Stimulated activated CD8-positive, alpha-beta memory T cell treated with anti-CD3 and anti-CD28 coated beads, Interleukin-15, amount 100 ng/mL, for 4 hours (primary cell): ENCODE measurements around the gene ATF6.
"Not testable (repeated sequence)": the region's sequence is repeated elsewhere in the genome, so short reads cannot be mapped to it uniquely, and the experiment has no call there.

ENCODE experiments used
- DNase-seq, 2 donors: peaks; one replicate each; pipeline ENCODE4 v3.0.0-alpha.2; 2020; ENCODE audit warnings: low read depth in 2 of 2

ATF6 gene

DNA sequence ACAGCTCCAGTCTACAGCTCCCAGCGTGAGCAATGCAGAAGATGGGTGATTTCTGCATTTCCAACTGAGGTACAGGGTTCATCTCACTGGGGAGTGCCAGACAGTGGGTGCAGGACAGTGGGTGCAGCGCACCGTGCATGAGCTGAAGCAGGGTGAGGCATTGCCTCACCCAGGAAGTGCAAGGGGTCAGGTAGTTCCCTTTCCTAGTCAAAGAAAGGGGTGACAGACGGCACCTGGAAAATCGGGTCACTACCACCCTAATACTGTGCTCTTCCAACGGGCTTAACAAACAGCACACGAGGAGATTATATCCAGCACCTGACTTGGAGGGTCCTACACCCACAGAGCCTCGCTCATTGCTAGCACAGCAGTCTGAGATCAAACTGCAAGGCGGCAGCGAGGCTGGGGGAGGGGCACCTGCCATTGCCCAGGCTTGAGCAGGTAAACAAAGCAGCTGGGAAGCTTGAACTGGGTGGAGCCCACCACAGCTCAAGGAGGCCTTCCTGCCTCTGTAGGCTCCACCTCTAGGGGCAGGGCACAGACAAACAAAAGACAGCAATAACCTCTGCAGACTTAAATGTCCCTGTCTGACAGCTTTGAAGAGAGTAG, 66.3 kb downstream of the ATF6 start:
- not testable (repeated sequence) for DNase-seq

DNA sequence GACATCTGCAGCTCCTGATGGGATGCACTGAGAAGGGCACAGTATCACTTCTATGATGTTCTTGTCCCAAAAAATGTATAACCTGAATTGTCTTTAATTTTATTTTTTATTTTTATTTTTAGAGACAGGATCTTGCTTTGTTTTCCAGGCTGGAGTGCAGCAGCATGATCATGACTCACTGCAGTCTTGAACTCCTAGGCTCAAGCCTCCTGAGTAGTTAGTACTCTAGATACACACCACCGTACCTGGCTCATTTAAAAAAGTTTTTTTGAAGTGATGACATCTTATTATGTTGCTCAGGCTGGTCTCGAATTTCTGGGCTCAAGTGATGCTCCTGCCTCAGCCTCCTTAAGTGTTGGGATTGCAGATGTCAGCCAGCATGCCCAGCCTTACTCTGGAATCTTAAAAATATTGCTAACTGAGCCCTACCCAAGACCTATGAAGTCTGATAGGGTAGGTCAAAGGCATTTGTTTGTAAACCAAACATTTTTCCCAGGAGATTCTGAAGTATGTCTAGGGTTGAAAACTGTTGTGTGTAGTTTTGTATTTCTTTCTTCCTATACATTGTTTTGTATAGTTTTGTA, 68.9 kb downstream of the ATF6 start:
- DNase-seq = no peak

DNA sequence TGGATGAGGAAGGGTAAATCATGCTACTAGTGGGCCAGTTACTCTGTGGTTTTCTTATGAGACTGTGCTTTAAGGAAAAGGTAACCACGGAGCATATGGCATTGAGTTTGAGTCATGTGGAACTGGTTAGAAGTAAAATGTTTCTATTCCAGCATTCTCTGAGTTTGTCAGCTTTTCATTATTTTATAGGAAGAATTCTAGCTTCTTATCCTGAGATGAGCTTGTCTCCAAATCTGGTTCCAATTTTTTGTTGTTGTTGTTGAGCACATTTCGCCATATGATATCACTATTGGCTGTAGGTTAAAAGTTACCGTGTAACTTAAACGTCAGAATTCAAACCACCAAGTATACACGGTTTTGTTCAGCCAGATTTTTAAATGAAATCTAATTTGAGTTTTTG, 69.9 kb downstream of the ATF6 start:
- no peak for DNase-seq

DNA sequence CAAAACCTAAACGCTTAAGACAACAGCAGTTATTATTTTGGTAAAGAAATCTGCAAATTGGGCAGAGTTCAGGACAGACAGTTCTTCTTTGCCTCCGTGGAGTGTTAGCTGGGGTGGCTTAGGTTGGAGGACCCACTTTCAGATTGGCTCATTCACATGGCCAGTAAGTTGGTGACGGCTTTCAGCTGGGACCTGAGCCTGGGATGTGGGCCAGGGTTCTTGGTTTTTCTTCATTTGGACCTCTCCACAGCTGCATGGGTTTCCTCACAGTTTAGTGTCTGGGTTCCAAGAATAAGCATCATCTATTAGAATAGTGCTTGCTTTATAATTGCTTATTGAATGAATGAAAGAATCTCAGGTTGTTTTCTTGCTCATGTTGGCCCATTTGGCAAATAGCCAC, 72.2 kb downstream of the ATF6 start:
- no peak for DNase-seq

DNA sequence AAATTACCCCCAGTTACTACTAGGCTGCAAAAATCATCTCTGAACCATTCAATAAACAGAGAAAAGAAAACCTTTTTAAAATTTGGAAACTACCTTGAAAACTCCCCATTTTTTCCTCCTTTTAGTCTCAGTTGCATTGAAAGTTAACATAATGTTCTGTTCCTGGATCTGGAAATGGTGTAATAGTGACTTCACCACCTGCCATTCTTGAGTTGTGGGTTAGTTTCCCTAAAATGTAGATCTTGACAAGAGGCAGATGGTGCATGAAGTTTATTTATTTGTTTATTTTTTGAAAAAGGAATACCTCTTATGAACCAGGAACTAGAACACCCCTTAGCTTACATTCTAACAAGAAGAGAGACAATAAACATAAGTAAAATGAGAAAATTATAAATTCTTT, 72.8 kb downstream of the ATF6 start:
- DNase-seq = no peak

DNA sequence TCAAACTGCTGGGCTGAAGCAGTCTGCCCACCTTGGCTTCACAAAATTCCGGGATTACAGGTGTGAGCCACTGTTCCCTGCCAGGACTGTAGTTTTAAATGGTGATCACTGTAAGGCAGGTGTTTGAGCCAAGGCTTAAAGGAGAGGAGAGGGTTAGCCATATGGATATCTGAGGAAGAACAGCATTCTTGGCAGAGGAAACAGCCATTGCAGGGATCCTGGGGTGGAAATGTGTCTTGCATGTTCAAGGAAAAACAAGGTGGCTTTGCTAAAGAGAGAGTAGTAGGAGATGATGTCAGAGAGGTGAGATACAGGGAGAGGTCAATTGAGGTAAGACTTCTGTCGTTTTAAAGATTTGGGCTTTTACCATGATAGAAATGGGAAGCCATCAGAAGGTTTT, 73.5 kb downstream of the ATF6 start:
- no peak for DNase-seq

DNA sequence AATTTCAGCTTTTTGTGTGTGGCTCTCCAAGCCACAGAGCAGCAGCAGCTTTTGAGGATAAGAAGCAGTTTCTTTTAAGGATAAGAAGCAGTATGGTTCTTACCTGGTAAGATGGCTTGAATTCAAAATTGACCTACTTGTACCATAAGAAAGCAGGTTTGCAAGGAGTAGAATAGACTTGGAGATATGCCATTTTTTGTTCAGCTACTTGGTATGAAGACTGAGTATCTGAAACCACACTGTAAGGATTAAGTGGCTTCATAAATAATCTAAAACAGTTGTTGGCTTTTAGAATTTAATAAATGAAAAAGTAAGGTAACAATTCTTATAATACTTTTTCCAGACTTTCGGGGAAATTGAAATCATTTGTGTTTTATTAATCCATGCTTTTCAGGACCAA, 74.2 kb downstream of the ATF6 start:
- DNase-seq = no peak

DNA sequence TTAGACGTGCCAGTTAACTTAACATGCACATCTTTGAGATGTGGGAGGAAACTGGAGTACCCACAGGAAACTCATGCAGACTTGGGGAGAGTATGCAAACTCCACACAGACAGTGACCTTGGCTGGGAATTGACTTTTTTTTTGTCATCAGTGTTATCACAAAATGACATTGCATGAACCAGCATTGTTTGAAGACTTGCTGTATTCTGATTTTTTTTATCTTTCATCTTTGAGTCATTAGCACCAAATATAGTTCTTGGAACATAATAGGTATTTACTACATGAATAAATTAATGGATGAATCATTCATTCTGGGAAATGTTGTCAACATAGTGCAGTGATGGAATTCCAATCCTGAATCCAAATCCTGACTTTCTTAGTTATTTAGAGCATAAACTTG, 77.0 kb downstream of the ATF6 start:
- DNase-seq = no peak

DNA sequence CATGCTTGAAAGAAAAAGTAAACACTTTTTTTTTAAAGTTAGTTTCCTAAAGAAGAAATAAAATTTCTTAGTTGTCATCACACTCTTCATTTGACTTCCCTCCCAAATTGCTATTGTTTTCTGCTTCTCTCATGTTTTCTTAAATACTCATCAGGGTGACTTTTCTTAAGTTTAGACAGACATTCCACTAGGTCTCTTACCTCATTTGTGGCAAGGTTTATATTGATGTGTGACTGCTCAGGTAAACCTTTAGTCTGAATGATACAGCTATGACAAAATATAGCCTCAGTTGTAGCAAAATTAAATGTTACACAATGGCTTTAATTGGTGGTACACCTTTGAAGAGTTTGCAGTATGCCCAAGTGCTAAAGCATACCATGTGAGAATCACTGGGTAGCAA, 78.6 kb downstream of the ATF6 start:
- DNase-seq = no peak

DNA sequence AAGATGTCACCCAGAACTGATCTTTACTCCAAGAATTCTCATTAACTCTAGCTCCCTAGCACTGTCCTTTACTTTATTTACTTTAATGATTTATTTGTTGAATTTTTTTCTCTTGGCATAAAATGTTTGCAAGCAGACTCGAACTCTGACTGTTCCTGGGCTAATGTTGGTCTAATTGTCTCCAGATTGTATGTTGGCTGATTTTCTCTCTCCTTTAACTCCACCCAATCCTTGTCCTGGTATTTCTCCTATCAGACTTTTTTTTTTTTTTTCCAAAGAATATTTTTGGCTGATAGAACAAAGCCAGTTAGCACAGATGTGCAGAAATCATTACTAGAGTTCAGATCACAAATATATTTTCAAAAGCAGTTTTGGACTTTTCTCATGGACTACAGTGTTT, 82.6 kb downstream of the ATF6 start:
- DNase-seq = no peak

DNA sequence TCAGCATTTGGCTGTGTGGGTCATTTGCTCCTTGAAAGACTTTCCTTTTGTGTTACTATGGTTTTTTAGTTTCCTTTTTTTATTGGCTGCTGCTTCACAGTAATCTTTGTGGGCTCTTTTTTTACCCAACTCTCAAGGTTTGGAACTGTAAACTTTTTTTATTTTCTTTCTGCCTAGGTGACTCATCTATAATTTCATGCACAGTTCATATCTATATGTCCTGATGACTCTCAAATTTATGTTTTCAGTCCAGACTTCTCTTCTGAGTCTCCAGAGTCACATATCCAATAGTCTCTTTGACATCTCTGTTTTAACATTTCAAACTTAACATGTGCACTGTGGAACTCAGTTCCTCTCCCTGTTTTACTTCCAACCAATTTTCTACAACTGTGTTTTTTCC, 83.4 kb downstream of the ATF6 start:
- no peak for DNase-seq

DNA sequence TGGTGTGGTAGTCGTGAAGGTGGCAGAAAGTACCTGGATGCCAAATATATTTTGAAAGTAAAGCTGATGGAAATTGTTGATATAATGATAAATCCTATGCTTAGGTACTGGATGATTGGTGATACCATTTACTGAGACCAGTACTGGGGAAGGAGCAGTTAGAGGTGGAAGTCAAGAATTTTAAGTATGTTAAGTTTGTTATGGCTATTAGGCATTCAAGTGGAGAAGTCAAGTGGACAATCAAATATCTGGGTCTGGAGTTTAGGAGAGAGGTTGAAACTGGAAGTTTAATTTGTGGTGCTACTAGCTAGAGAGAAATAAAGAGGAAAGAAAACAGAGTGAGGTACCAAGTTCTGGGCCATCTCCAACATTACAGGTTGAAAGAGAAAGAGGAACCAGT, 89.1 kb downstream of the ATF6 start:
- no peak for DNase-seq

DNA sequence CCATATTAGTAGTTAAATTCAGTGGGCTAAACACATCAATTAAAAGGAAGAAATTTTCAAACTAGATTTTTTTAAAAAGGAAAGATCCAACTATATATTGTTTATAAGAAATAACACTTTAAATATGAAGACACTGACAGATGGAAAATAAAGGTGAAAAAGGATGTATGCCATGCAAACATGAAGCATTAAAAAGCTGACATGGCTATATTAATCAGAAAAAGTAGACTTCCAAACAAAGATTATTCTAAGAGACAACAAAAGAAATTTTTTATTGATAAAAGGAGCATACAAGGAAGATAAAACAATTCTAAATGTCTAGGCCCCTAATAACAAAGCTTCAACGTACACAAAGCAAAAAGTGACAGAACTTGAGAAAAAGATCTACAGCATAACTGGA, 92.2 kb downstream of the ATF6 start:
- DNase-seq = no peak

DNA sequence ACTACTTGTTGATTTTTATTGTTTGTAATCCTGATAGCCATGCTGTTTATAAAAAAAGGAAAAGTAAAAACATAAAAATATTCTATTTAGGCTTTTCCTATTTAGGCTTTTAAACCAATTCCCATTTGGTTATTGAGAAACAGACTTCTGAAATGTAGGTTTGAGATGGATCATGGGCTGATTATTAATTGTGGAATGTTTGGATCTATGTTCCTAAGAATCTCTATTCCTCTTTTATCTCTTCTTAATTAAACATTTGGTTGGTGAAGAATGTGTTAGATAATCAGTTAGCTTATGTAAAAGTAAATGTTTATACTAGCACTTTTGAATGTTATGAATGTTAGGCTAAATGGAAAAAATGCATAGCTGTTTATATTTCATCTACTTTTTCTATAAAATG, 97.4 kb downstream of the ATF6 start:
- no peak for DNase-seq

DNA sequence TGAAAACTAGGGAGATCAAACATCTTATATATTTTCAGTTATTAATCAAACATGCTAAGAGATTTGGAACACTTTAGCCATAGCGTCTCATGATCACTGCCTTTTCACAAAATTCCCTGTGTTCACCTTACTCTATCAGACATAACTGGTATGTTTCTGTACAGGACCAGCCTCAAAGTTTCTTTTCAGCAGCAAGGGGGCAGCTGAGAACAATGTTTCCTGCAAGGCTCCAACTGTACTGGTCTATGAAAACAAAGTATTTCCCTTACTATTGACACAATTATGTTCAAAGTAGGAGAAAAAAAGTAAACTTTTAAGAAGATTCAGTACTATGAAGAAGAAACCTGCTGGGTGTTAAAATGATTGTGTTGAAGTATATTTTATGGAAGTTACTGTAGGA, 98.5 kb downstream of the ATF6 start:
- no peak for DNase-seq

DNA sequence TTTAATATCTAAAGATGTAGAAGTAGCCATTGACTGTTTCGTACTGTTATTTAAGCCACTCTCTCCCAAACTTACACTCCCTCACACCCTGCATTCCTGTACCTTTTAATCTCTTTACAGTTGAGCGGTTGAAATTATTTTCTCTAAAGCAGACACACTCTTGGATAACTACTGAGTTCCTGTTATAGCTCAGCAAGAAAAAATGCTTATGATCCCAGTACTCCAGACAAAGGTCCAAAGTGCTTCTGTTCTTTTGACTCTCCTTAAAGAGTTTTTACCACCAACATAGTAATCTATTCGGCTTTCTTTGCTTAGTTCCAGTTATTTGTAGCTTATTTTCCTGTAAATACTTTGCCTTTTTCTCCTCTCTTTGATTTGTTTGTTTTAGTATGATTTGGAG, 100.1 kb downstream of the ATF6 start:
- DNase-seq = no peak

DNA sequence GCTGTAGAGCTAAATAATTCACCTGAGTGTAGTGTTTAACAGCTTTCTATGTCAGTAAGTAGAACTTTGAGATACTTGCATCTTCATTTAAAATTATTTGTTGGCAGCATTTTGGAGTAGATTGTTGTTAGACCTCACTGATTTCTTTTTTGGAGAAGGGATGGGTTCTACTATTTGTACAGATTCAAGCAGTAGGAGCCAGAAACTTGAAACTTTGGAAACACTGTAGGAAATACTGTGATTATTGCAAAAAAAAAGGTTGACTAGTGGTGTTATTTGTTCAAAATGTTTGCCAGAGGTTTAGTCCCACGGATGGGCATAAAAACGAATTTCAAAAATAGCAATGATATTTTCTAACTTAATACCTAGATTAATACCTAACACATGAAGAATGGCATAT, 102.7 kb downstream of the ATF6 start:
- no peak for DNase-seq

DNA sequence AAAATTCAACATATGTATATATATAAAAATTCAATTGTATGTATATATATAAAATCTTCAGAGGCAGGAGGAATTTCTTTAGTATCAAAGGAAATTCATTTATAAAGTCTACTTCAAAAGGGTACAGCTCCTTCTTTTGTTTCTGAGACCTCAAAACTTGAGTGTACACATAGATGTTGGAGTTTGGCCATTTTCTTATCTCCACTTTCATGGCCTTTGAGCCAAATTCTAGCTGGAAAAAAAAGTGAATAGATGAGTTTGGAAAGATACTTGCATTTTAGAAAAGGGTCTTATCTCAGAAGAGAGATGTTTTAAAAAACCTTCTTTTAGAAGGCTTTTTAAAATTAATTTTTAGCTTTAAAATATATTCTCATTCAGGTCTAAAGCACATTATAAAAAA, 103.2 kb downstream of the ATF6 start:
- DNase-seq = no peak

DNA sequence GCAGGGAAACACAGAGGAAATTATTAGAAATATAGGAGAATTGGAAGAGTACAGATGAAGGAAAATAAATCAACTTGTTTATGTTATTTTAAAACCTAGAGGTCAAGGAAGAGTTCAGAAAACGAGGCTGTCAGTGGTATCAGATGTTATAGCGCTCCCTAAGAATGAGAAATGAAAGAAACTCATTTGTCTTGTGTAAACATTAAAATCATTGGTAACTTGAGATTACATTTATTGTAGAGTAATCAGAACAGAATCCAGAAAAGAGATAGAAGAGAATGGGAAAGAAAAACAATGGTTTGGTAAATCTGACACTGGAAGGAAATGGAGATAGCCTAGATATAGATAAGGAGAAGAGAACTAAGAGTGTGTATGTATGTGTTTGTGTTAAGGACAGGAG, 106.4 kb downstream of the ATF6 start:
- DNase-seq = no peak

DNA sequence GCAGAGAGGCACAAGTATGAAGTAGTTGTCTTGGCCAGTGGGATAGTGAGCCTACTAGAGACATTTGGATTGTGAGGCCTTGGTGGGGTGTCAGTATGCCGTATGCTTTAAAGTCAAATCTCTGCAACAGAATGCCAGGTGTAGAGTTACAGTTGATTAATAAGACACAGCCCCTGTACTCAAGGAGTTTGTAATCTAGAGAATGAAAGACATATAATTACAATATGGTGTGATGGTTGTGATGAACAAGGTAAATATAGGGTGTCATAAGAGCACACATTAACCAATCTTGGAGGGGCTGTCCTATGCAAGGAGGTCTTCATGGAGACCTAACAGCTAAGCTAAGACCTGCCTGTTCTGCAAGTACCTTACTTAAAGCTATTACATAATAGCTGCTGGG, 113.1 kb downstream of the ATF6 start:
- DNase-seq = no peak

DNA sequence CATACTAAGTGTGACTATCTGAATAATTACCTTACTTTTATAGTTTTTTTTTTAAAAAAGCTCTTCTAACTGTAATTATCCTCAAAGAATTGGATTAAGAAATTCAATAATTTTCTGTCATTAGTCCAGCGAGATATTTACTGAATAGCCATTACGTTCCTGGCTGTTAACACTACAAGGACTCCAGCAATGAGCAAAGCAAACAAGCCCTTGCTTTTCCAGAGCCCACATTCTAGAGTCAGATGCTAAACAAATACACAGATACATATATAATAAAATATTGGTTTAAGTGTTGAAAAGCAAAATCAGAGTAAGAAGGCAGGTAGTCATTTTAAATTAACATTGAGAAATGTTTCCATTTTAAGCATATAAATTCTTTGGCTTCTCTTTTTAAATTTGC, 118.4 kb downstream of the ATF6 start:
- DNase-seq = no peak

DNA sequence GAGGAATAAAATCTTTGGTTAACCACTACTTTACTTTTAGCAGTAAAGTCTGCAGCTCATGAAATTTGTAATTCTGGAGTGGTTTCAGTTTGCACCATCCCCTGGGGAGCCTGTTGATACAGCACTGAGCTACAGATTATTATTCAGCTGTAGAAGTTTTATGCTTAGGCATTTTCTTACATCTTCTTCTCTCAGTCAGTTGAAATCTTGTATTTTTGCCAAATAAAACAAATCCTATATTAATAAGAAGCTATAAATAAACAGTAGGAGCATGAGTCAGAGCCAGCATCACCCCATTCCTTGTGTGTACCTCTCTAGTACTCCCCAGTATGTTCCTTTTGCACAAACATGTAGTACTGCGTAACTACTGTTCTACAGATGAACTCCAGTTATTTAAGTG, 118.9 kb downstream of the ATF6 start:
- no peak for DNase-seq

DNA sequence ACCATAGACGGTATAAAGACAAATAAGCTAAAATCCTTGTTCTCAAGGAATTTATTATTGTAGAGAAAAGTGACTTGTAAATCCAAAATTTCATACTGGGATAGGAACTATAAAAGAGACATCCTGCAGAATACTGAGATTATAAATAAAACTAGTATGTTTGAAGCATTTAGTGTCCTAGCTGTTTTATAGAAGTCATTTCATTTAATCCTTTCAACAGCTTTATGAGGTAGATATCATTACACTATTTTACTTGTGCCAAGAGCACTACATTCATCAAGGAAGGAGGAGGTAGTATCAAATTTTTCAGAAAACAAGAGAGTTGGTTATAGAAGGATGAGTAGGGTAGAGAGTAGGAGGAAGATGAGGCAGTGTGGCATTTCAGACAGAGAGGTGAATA, 119.6 kb downstream of the ATF6 start:
- no peak for DNase-seq

DNA sequence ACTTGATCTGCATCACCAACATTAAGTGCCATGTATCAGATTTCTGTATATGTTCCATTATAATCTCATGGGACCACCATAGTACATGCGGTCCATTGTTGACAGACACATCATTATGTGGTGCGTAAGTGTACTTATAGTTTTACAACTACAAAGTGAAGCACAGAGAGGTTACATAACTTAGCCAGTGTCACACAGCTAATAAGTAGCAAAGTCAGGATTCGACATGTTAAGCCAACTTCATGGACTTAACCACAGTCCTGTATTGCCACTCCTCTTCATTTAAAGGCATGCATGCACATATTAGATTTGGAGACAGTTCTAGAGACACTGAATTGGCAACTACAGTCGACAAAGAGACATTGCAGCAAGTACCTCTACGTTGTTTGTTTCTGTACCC, 120.5 kb downstream of the ATF6 start:
- no peak for DNase-seq
